Neuronal stem cell (in vitro differentiated cells): ENCODE measurements around the gene A2ML1.

Source experiments
- DNase-seq: peaks from one replicate; pipeline ENCODE4 v3.0.0-alpha.2; 2013; ENCODE audit warnings: low spot score
- H2AFZ ChIP-seq: one replicate; pipeline ENCODE4 v1.6.1; 2013; ENCODE audit warnings: mild to moderate bottlenecking, low read length, inconsistent platforms
- H2AK5ac ChIP-seq: 2 replicates; pipeline ENCODE4 v1.6.1; 2013; ENCODE audit warnings: low read depth, mild to moderate bottlenecking, inconsistent platforms, low read length, moderate library complexity, mixed read lengths
- H2BK120ac ChIP-seq: 2 replicates; pipeline ENCODE4 v1.6.1; 2013; ENCODE audit warnings: low read depth, mild to moderate bottlenecking, inconsistent platforms, low read length, moderate library complexity, mixed read lengths
- H2BK12ac ChIP-seq: one replicate; pipeline ENCODE4 v1.6.1; 2013; ENCODE audit warnings: low read length, inconsistent platforms
- H2BK15ac ChIP-seq: 2 replicates; pipeline ENCODE4 v1.6.1; 2013; ENCODE audit warnings: mild to moderate bottlenecking, low read length, inconsistent platforms, mixed read lengths
- H2BK5ac ChIP-seq: one replicate; pipeline ENCODE4 v1.6.1; 2013; ENCODE audit warnings: inconsistent platforms, mild to moderate bottlenecking, low read length, moderate library complexity
- H3K14ac ChIP-seq: one replicate; pipeline ENCODE4 v1.6.1; 2013; ENCODE audit warnings: low read length, inconsistent platforms
- H3K18ac ChIP-seq: 2 replicates; pipeline ENCODE4 v1.6.1; 2013; ENCODE audit warnings: low read length, inconsistent platforms
- H3K23ac ChIP-seq: 2 replicates; pipeline ENCODE4 v1.6.1; 2013; ENCODE audit warnings: low read depth, mild to moderate bottlenecking, mixed read lengths, low read length, inconsistent platforms; ENCODE audit not compliant: poor library complexity
- H3K27ac ChIP-seq: replicated peaks from 3 replicates; pipeline ENCODE4 v1.5.1; 2013; ENCODE audit warnings: low read length, inconsistent platforms
- H3K27me3 ChIP-seq, 3 experiments: 2 replicates each; pipeline ENCODE4 v1.6.1; 2013; ENCODE audit warnings: low read length in 3 of 3, mild to moderate bottlenecking in 2 of 3, inconsistent platforms in 1 of 3, low read depth in 1 of 3, mixed read lengths in 1 of 3, moderate library complexity in 1 of 3; ENCODE audit not compliant: control insufficient read depth in 3 of 3, insufficient read depth in 3 of 3
- H3K36me3 ChIP-seq, 2 donors: replicated peaks in 1 of 2; 2 replicates each; pipeline ENCODE4 v1.6.1; 2013; ENCODE audit warnings: low read length in 2 of 2; ENCODE audit not compliant: control insufficient read depth in 2 of 2, insufficient read depth in 2 of 2
- H3K4ac ChIP-seq: 2 replicates; pipeline ENCODE4 v1.6.1; 2013; ENCODE audit warnings: inconsistent platforms, mild to moderate bottlenecking, low read length, moderate library complexity
- H3K4me1 ChIP-seq, 2 donors: 1 replicate in 1 of 2; 2 replicates in 1 of 2; pipeline ENCODE4 v1.6.1; 2013; ENCODE audit warnings: low read length in 2 of 2, low read depth in 1 of 2; ENCODE audit not compliant: control insufficient read depth in 2 of 2, insufficient read depth in 1 of 2
- H3K4me2 ChIP-seq: one replicate; pipeline ENCODE4 v1.6.1; 2013; ENCODE audit warnings: mild to moderate bottlenecking, low read length, inconsistent platforms; ENCODE audit not compliant: insufficient read depth, poor library complexity, severe bottlenecking
- H3K4me3 ChIP-seq, 2 donors: 2 replicates each; pipeline ENCODE4 v1.5.1; 2013; ENCODE audit warnings: low read length in 2 of 2, mild to moderate bottlenecking in 2 of 2, inconsistent platforms in 1 of 2, moderate library complexity in 1 of 2
- H3K79me1 ChIP-seq: one replicate; pipeline ENCODE4 v1.6.1; 2013; ENCODE audit warnings: low read depth, mild to moderate bottlenecking, inconsistent platforms, low read length, moderate library complexity
- H3K9ac ChIP-seq: one replicate; pipeline ENCODE4 v1.6.1; 2013; ENCODE audit warnings: mild to moderate bottlenecking, low read depth, low read length, inconsistent platforms; ENCODE audit not compliant: poor library complexity
- H3K9me3 ChIP-seq, 2 donors: replicated peaks in 1 of 2; 2 replicates each; pipeline versions ENCODE3 to v1.6.1; 2013; ENCODE audit warnings: low read length in 2 of 2, mild to moderate bottlenecking in 2 of 2, inconsistent platforms in 1 of 2, low read depth in 1 of 2, mixed read lengths in 1 of 2, moderate library complexity in 1 of 2; ENCODE audit not compliant: control insufficient read depth in 2 of 2, insufficient read depth in 1 of 2
- H4K8ac ChIP-seq: one replicate; pipeline ENCODE4 v1.6.1; 2013; ENCODE audit warnings: low read depth, mild to moderate bottlenecking, inconsistent platforms, low read length, moderate library complexity
- H4K91ac ChIP-seq: one replicate; pipeline ENCODE4 v1.6.1; 2013; ENCODE audit warnings: low read length, low read depth, mild to moderate bottlenecking, inconsistent platforms; ENCODE audit not compliant: poor library complexity
- WGBS, 2 donors: extraction: QIAGEN DNeasy Blood & Tissue Kit; methylation state at CpG; one replicate each; pipeline ENCODE4 v1.1.7; 2013; ENCODE audit warnings: missing lambda C conversion rate in 2 of 2, mixed read lengths in 1 of 2; ENCODE audit not compliant: insufficient read length in 2 of 2, insufficient replicate concordance in 1 of 2; ENCODE audit errors: extremely low coverage in 2 of 2; 5-methylcytosine and 5-hydroxymethylcytosine counted together

Gene A2ML1

DNA sequence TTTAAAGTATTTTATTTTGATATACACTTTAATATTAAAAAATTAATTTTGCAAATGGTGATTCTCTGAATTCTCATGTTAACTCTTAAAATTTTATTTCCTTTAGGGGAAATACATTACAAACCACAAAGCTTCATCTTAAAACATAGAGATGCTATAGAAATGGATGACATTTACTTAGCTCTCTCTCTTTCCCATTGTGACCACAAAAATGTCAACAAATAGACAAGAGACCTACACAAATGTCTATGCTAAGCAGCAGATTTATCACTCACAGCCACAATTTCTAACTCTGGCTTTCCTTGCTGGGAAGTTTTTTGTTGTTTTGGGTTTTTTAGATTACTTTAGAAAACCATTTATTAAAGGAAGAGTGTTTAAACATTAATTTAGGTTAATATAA lies 72.0 kb downstream of the A2ML1 start:
- no peak overlapping the region for H2AK5ac ChIP-seq
- H3K4me2 ChIP-seq = no peak overlapping the region
- no peak overlapping the region for H2AFZ ChIP-seq
- H3K4me3 ChIP-seq = no peak overlapping the region
- H2BK12ac ChIP-seq = no peak overlapping the region
- H3K9ac ChIP-seq = no peak overlapping the region
- no peak overlapping the region for H3K14ac ChIP-seq
- no peak for DNase-seq
- H2BK120ac ChIP-seq = no peak overlapping the region
- no peak overlapping the region for H3K27ac ChIP-seq
- H3K23ac ChIP-seq = no peak overlapping the region
- H4K8ac ChIP-seq = no peak overlapping the region
- no peak overlapping the region for H2BK15ac ChIP-seq
- H2BK5ac ChIP-seq = no peak overlapping the region
- H3K4ac ChIP-seq = no peak overlapping the region
- H3K79me1 ChIP-seq = no peaks in the 10 kb centered on the region
- H3K18ac ChIP-seq = no peak overlapping the region
- no peak overlapping the region for H4K91ac ChIP-seq
- H3K4me1 ChIP-seq = no peaks in the 10 kb centered on the region
- no peaks in the 10 kb centered on the region for H3K9me3 ChIP-seq
- no peaks in the 10 kb centered on the region for H3K36me3 ChIP-seq
- H3K27me3 ChIP-seq = no peaks in the 10 kb centered on the region

DNA sequence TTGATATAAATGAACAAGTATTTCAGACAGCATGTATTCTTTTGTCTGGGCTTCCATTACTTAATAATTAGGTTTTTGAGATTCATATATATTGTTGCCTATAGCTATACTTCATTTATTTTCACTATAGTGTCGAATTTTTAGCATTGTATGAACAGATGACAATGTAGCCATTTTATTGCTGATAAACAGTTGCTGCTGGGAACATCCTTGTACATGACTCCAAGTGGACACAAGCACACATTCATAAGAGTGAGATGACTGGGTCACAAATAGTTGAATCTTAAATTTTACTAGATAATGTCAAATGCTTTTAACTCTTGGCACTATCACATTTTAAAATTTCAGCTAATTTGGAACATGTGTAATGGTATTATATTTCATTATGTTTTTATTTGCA lies 72.6 kb downstream of the A2ML1 start:
- Histone ChIP-seq H3K27ac (no peak overlapping the region), H3K23ac (no peak overlapping the region), H4K8ac (no peak overlapping the region), H2AFZ (no peak overlapping the region), H3K4me1 (no peaks in the 10 kb centered on the region), H3K18ac (no peak overlapping the region), H2AK5ac (no peak overlapping the region), H2BK5ac (no peak overlapping the region), H4K91ac (no peak overlapping the region), H3K79me1 (no peaks in the 10 kb centered on the region), H2BK15ac (no peak overlapping the region), H3K14ac (no peak overlapping the region), H3K4ac (no peak overlapping the region), H2BK12ac (no peak overlapping the region), H3K4me2 (no peak overlapping the region), H3K36me3 (no peaks in the 10 kb centered on the region), H3K9me3 (no peaks in the 10 kb centered on the region), H3K4me3 (no peak overlapping the region), H3K9ac (no peak overlapping the region), H2BK120ac (no peak overlapping the region), H3K27me3 (no peaks in the 10 kb centered on the region)
- no CpG with 5 or more reads among the region's 1 CpG for WGBS, 2 donors
- DNase-seq = no peak

GRCh38 chr12:8897081-8897480 lies 74.7 kb downstream of the A2ML1 start:
- H2AK5ac ChIP-seq = no peak overlapping the region
- H3K27ac ChIP-seq = no peak overlapping the region
- H3K9me3 ChIP-seq = no peaks in the 10 kb centered on the region
- H2AFZ ChIP-seq = no peak overlapping the region
- no peak overlapping the region for H2BK120ac ChIP-seq
- H3K4me1 ChIP-seq = no peaks in the 10 kb centered on the region
- H3K79me1 ChIP-seq = no peaks in the 10 kb centered on the region
- no peaks in the 10 kb centered on the region for H3K36me3 ChIP-seq
- no peak overlapping the region for H3K23ac ChIP-seq
- no peak overlapping the region for H2BK5ac ChIP-seq
- H4K91ac ChIP-seq = no peak overlapping the region
- H2BK12ac ChIP-seq = no peak overlapping the region
- no CpG with 5 or more reads among the region's 7 CpGs for WGBS, 2 donors
- no peak overlapping the region for H3K4ac ChIP-seq
- no peak overlapping the region for H3K9ac ChIP-seq
- H3K18ac ChIP-seq = no peak overlapping the region
- no peak for DNase-seq
- H4K8ac ChIP-seq = no peak overlapping the region
- no peaks in the 10 kb centered on the region for H3K27me3 ChIP-seq
- H3K4me3 ChIP-seq = no peak overlapping the region
- H3K14ac ChIP-seq = no peak overlapping the region
- no peak overlapping the region for H2BK15ac ChIP-seq
- no peak overlapping the region for H3K4me2 ChIP-seq

DNA sequence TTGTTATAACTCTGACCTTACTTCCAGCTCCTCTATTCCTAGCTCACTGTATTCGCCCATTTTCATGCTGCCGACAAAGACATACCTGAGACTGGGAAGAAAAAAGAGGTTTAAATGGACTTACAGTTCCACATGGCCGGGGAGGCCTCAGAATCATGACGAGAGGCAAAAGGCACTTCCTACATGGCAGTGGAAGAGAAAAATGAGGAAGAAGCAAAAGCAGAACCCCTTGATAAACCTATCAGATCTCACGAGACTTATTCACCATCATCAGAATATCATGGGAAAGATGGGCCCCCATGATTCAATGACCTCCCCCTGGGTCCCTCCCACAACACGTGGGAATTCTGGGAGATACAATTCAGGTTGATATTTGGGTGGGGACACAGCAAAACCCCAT lies 77.4 kb downstream of the A2ML1 start:
- Histone ChIP-seq H3K36me3 (no peaks in the 10 kb centered on the region), H3K4me2 (no peak overlapping the region)
- WGBS, 2 donors = no CpG with 5 or more reads among the region's 6 CpGs

More for the DNA sequence above, 77.4 kb downstream of the A2ML1 start:
- no peak overlapping the region for H4K8ac ChIP-seq
- H3K4me3 ChIP-seq = no peak overlapping the region
- no peak overlapping the region for H2AK5ac ChIP-seq
- H3K14ac ChIP-seq = no peak overlapping the region
- no peak overlapping the region for H2BK12ac ChIP-seq
- no peak overlapping the region for H3K18ac ChIP-seq
- no peak for DNase-seq
- H3K9me3 ChIP-seq = no peaks in the 10 kb centered on the region
- H3K79me1 ChIP-seq = no peaks in the 10 kb centered on the region
- no peak overlapping the region for H2BK5ac ChIP-seq
- H3K9ac ChIP-seq = no peak overlapping the region
- H3K23ac ChIP-seq = no peak overlapping the region
- no peaks in the 10 kb centered on the region for H3K4me1 ChIP-seq
- H2BK15ac ChIP-seq = no peak overlapping the region
- no peak overlapping the region for H4K91ac ChIP-seq
- no peaks in the 10 kb centered on the region for H3K27me3 ChIP-seq
- no peak overlapping the region for H3K27ac ChIP-seq
- no peak overlapping the region for H2AFZ ChIP-seq
- no peak overlapping the region for H2BK120ac ChIP-seq
- H3K4ac ChIP-seq = no peak overlapping the region
